Natural killer cell (primary cell): ENCODE measurements around the gene FUOM. TPM values are rescaled to one million over a fixed set of nuclear protein-coding genes. Genes with fewer than 3 reads are reported as not detected.
"Not testable (repeated sequence)": the region's sequence is repeated elsewhere in the genome, so short reads cannot be mapped to it uniquely, and the experiment has no call there.

Source experiments
- ATAC-seq, 3 donors: fragments of 150-1000 bp in 2 of 3; fragments of 200-7000 bp in 1 of 3; cut with Tn5 transposase; 1 replicate in 1 of 3; 2 replicates in 2 of 3; pipeline ENCODE4 v1.10.0; 2021; ENCODE audit warnings: mild to moderate bottlenecking in 2 of 3, moderate library complexity in 2 of 3
- DNase-seq, 2 donors: peaks; one replicate each; pipeline versions ENCODE4 v3.0.0 to v3.0.0-alpha.2; 2013 to 2021; ENCODE audit warnings: mixed read lengths in 1 of 2
- H3K27ac ChIP-seq: one replicate; pipeline ENCODE4 v1.5.1; 2013; ENCODE audit warnings: mild to moderate bottlenecking, low read length
- H3K27me3 ChIP-seq: one replicate; pipeline ENCODE4 v1.6.1; 2013; ENCODE audit warnings: low read length; ENCODE audit not compliant: control insufficient read depth, insufficient read depth
- H3K36me3 ChIP-seq: one replicate; pipeline ENCODE4 v1.6.1; 2013; ENCODE audit warnings: low read length; ENCODE audit not compliant: control insufficient read depth, insufficient read depth
- H3K4me1 ChIP-seq: one replicate; pipeline ENCODE4 v1.6.1; 2013; ENCODE audit warnings: low read length; ENCODE audit not compliant: control insufficient read depth, insufficient read depth
- H3K4me3 ChIP-seq: one replicate; pipeline ENCODE4 v1.5.1; 2013; ENCODE audit warnings: low read length
- H3K9me3 ChIP-seq: one replicate; pipeline ENCODE4 v1.6.1; 2013; ENCODE audit warnings: low read length; ENCODE audit not compliant: control insufficient read depth, insufficient read depth
- H3K27ac Mint-ChIP-seq, 2 donors: one replicate each; pipeline ENCODE4 v1.8.0; 2022; ENCODE audit warnings: mild to moderate bottlenecking in 2 of 2, mixed read lengths in 2 of 2, moderate library complexity in 1 of 2
- H3K27me3 Mint-ChIP-seq, 2 donors: one replicate each; pipeline ENCODE4 v1.8.0; 2022; ENCODE audit warnings: low read depth in 2 of 2, mixed read lengths in 2 of 2
- H3K36me3 Mint-ChIP-seq: one replicate; pipeline ENCODE4 v1.8.0; 2022; ENCODE audit warnings: mixed read lengths
- H3K4me1 Mint-ChIP-seq, 2 donors: one replicate each; pipeline ENCODE4 v1.8.0; 2022; ENCODE audit warnings: mixed read lengths in 2 of 2
- H3K4me3 Mint-ChIP-seq: one replicate; pipeline ENCODE4 v1.8.0; 2022; ENCODE audit warnings: mild to moderate bottlenecking, moderate library complexity, mixed read lengths
- H3K9me3 Mint-ChIP-seq, 2 donors: one replicate each; pipeline ENCODE4 v1.8.0; 2022; ENCODE audit warnings: mixed read lengths in 2 of 2
- CTCF ChIP-seq: fragments of 200-600 bp; IDR thresholded peaks from one replicate; pipeline ENCODE4 v1.8.0; 2022; ENCODE audit warnings: antibody characterized with exemption
- WGBS: methylation state at CpG from one replicate; pipeline ENCODE4 v1.1.7; 2013; ENCODE audit warnings: missing lambda C conversion rate; ENCODE audit not compliant: insufficient coverage; 5-methylcytosine and 5-hydroxymethylcytosine counted together
- intact Hi-C: fragments of 100-400 bp; cut with micrococcal nuclease; formaldehyde crosslinking; loops from one replicate; pipeline ENCODE4 v1.14.2; 2022
- total RNA-seq, 4 donors: library from RNA; stranded (reverse); fragments of 120-200 nt in 1 of 4; gene quantifications; one replicate each; pipeline versions ENCODE4 v1.2.3 to v1.2.4, GENCODE V29; 2013 to 2022

Gene FUOM
- total RNA-seq, 3 donors from 2014 or later (not counting 1 experiment from before 2014, with no cell fraction given): 7.6 to 9.5 (median 7.9) TPM

DNA sequence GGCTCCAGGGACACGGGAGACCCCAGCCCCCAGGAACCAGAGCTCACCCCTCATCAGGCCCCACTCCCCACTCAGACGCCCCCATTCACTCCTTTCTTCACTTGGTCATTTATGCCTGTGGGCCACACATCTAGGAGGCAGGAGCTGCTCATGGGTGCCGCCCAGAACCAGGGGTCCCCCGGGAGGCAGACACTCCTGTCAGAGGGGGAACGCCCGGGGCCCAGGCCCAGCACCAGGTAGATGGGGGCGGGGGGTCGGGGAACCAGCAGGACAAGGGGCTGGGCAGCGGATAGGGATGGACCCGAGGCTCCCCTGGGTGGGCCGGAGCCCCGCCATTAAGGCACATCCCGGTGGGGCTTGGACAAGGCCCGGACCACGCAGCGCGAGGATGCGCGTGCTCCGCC lies 33.0 kb downstream of the FUOM start:
- no peaks in the 10 kb centered on the region for H3K9me3 Mint-ChIP-seq
- DNase-seq (no peak), ATAC-seq (no peak)
- H3K4me3 ChIP-seq: no peak overlapping the region
- peaks cover 19% of the 10 kb centered on the region for H3K4me1 ChIP-seq
- H3K27ac ChIP-seq: no peak overlapping the region
- peaks cover 32% of the 10 kb centered on the region in 2 donors for H3K27me3 Mint-ChIP-seq
- no peak overlapping the region for H3K4me3 Mint-ChIP-seq
- no peaks in the 10 kb centered on the region for H3K36me3 Mint-ChIP-seq
- no peak for TF ChIP-seq CTCF
- intact Hi-C loops: no loop called here
- H3K27me3 ChIP-seq: peaks cover 41% of the 10 kb centered on the region
- H3K27ac Mint-ChIP-seq: peak overlapping the region in 1 of 2 donors; percentile 61
- H3K36me3 ChIP-seq: no peaks in the 10 kb centered on the region
- WGBS: 31% methylated on average over 20 of the region's 20 CpGs
- peaks cover 7 to 18% of the 10 kb centered on the region in 2 donors for H3K4me1 Mint-ChIP-seq
- peaks cover 3% of the 10 kb centered on the region for H3K9me3 ChIP-seq

- Mint-ChIP-seq H3K4me3 (no peak overlapping the region), H3K9me3 (no peaks in the 10 kb centered on the region), H3K36me3 (no peaks in the 10 kb centered on the region), H3K27ac (no peak overlapping the region), H3K4me1 (peaks cover 1 to 17% of the 10 kb centered on the region in 2 donors), H3K27me3 (peaks cover 27 to 31% of the 10 kb centered on the region in 2 donors)
- Histone ChIP-seq H3K36me3 (no peaks in the 10 kb centered on the region), H3K4me3 (no peak overlapping the region), H3K9me3 (peaks cover 3% of the 10 kb centered on the region), H3K27me3 (peaks cover 40% of the 10 kb centered on the region), H3K27ac (no peak overlapping the region), H3K4me1 (peaks cover 16% of the 10 kb centered on the region)
- intact Hi-C loops: no loop called here
- WGBS: 14% methylated on average over 12 of the region's 13 CpGs
- DNase-seq: peak in 1 of 2 donors; percentile 68
- TF ChIP-seq CTCF: no peak
- ATAC-seq: peak in 2 of 3 donors; percentile 73 to 74
These were observed 33.5 kb downstream of the FUOM start for GRCh38 chr10:133324198-133324792.

DNA sequence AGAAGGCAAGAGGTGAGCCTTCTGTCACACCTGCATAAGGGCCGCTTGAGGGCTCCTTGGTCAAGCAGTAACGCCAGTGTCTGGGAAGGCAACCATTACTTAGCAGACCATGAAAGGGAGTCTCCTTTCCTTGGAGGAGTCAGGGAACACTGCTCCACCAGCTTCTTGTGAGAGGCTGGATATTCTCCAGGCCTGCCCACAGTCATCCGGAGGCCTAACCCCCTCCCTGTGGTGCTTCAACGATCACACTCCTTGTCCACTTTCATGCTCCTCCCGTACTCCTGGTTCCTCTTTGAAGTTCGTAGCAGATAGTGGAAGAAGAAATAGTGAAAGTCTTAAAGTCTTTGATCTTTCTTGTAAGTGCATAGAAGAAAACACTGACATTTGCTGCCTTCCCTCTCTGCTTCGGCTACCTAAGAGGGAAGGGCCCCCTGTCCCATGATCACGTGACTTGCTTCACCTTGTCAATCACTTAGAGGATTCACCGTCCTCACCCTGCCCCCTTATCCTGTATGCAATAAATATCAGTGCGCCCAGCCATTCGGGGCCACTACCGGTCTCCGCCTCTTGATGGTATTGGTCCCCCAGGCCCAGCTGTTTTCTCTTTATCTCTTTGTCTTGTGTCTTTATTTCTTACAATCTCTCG lies 35.6 kb downstream of the FUOM start:
- H3K9me3 Mint-ChIP-seq, H3K27ac ChIP-seq, H3K36me3 Mint-ChIP-seq, H3K36me3 ChIP-seq, ATAC-seq, H3K27ac Mint-ChIP-seq, H3K9me3 ChIP-seq, H3K4me3 Mint-ChIP-seq, DNase-seq, H3K4me3 ChIP-seq, intact Hi-C loops: not testable (repeated sequence)
- 90% methylated on average over 5 of the region's 14 CpGs for WGBS
- peaks cover 0 to 27% of the 10 kb centered on the region in 2 donors for H3K4me1 Mint-ChIP-seq
- H3K4me1 ChIP-seq: peaks cover 27% of the 10 kb centered on the region
- H3K27me3 ChIP-seq: peaks cover 19% of the 10 kb centered on the region
- peaks cover 10 to 28% of the 10 kb centered on the region in 2 donors for H3K27me3 Mint-ChIP-seq

GRCh38 chr10:133320852-133321422 lies 36.9 kb downstream of the FUOM start:
- H3K27ac ChIP-seq, H3K4me3 Mint-ChIP-seq, H3K4me3 ChIP-seq, H3K27ac Mint-ChIP-seq, ATAC-seq, H3K27me3 ChIP-seq, H3K36me3 Mint-ChIP-seq, DNase-seq, H3K36me3 ChIP-seq, H3K9me3 Mint-ChIP-seq, H3K9me3 ChIP-seq, intact Hi-C loops: not testable (repeated sequence)
- peaks cover 0 to 23% of the 10 kb centered on the region in 2 donors for H3K4me1 Mint-ChIP-seq
- H3K4me1 ChIP-seq: peaks cover 24% of the 10 kb centered on the region
- H3K27me3 Mint-ChIP-seq: peaks cover under 1 to 17% of the 10 kb centered on the region in 2 donors
- 88% methylated on average over 6 of the region's 6 CpGs for WGBS
